Gastroesophageal sphincter (tissue), 4 donors: ENCODE results near the gene STXBP6. TPM values are rescaled to one million over a fixed set of nuclear protein-coding genes. Genes with fewer than 3 reads are reported as not detected.

Source experiments
- ATAC-seq: fragments of 150-250 bp; one replicate; pipeline ENCODE4 v1.9.1; 2016; ENCODE audit warnings: mild to moderate bottlenecking, moderate library complexity
- H3K27ac ChIP-seq, 4 donors: fragments of 200-600 bp; sonication (generic) in 3 of 4; 1 replicate in 3 of 4; 2 replicates in 1 of 4; pipeline ENCODE4 v1.5.1; 2016 to 2019
- H3K27me3 ChIP-seq: fragments of 200-600 bp; sonication (generic); one replicate; pipeline ENCODE4 v1.5.1; 2019
- H3K36me3 ChIP-seq, 2 donors: fragments of 200-600 bp; sonication (generic); one replicate each; pipeline ENCODE4 v1.5.1; 2019; ENCODE audit warnings: control low read depth in 1 of 2
- H3K4me1 ChIP-seq, 3 donors: fragments of 200-600 bp; sonication (generic); 1 replicate in 2 of 3; 2 replicates in 1 of 3; pipeline ENCODE4 v1.5.1; 2016 to 2019; ENCODE audit warnings: control low read depth in 2 of 3
- H3K4me3 ChIP-seq, 2 donors: fragments of 200-600 bp; sonication (generic); one replicate each; pipeline ENCODE4 v1.5.1; 2019; ENCODE audit warnings: mild to moderate bottlenecking in 1 of 2, moderate library complexity in 1 of 2
- H3K9me3 ChIP-seq, 3 donors: fragments of 200-600 bp; sonication (generic); one replicate each; pipeline ENCODE4 v1.5.1; 2017 to 2019; ENCODE audit warnings: control low read depth in 2 of 3
- CTCF ChIP-seq, 4 experiments: fragments of 200-600 bp in 2 of 4; fragments of 450-650 bp in 2 of 4; sonication (generic) in 1 of 4; IDR thresholded peaks; one replicate each; pipeline ENCODE4 v1.5.1; 2017 to 2019; ENCODE audit warnings: antibody characterized with exemption in 4 of 4, mild to moderate bottlenecking in 2 of 4, moderate library complexity in 2 of 4
- EP300 ChIP-seq: sonication (generic); formaldehyde crosslinking; IDR thresholded peaks from one replicate; pipeline ENCODE4 v1.6.1; 2017; ENCODE audit warnings: antibody characterized with exemption, mild to moderate bottlenecking
- POLR2A ChIP-seq, 2 donors: fragments of 450-650 bp; IDR thresholded peaks; one replicate each; pipeline ENCODE4 v1.6.1; 2017; ENCODE audit warnings: antibody characterized with exemption in 2 of 2, mild to moderate bottlenecking in 2 of 2, moderate library complexity in 1 of 2
- POLR2AphosphoS5 ChIP-seq: sonication (generic); formaldehyde crosslinking; IDR thresholded peaks from one replicate; pipeline ENCODE4 v1.6.1; 2017; ENCODE audit warnings: antibody characterized with exemption
- WGBS, 2 donors: methylation state at CpG; one replicate each; pipeline ENCODE4 v1.1.5; 2018; ENCODE audit warnings: low coverage in 1 of 2; 5-methylcytosine and 5-hydroxymethylcytosine counted together
- total RNA-seq, 4 donors: library from RNA; depleted of rRNA; stranded (reverse); fragments of >200 nt; gene quantifications; one replicate each; pipeline ENCODE4 v1.1.0, GENCODE V29; 2016

STXBP6 gene
- total RNA-seq, 4 donors from 2014 or later = 29.3 to 55.7 (median 44.0) TPM

GRCh38 chr14:24876996-24877395 is 173.0 kb downstream of the STXBP6 start:
- H3K27ac ChIP-seq = no peak overlapping the region
- ATAC-seq = no peak
- 78 to 79% methylated on average over 1 of the region's 1 CpG for WGBS, 2 donors
- peaks cover 3 to 44% (median 17%) of the 10 kb centered on the region in 3 donors for H3K4me1 ChIP-seq
- H3K27me3 ChIP-seq = no peaks in the 10 kb centered on the region
- TF ChIP-seq POLR2AphosphoS5 = no peak
- H3K4me3 ChIP-seq = no peak overlapping the region
- H3K9me3 ChIP-seq = no peaks in the 10 kb centered on the region
- no peaks in the 10 kb centered on the region for H3K36me3 ChIP-seq

DNA sequence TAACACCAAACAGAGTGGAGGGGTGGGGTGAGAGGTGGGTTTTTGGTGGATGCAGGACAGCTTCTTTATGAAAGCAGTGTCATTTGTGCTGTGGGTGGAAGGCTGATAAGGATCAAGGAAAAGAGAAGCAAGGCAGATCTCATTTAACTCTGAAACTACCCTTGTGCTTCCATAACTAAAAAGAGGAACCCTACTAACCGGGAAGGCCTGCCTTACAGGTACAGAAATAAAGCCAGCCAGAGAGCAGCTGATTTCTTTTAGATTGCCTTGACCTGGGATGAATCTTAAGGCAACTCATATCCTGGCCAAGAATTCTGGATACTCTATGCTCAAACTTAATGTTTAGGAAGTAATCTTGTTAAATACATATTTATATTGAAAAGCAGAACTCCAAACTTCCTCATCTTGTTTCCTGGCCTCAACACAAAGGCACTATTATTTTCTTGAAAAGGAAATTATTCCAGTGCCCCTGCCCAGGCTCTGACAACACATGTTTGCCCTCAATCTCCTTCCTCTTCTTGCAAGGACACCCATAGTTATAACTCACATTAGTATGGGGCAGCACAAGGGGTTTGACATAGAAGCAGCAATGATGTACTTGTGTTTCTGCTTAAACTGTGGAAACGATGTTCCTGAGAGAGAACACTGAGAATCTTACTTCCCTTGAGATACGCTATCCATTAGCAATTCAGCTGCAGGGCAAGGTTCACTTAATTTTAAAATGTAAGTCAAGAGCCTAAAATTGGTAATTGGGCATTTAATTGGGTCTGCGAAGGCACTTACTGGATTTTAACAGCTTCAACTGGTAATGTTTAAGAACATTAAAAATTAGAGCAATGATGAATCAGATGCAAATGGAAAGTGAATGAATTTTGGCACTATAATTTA is 173.7 kb downstream of the STXBP6 start:
- no peaks in the 10 kb centered on the region for H3K36me3 ChIP-seq
- no peak overlapping the region for H3K27ac ChIP-seq
- 63 to 89% methylated on average over 3 to 4 of the region's 4 CpGs for WGBS, 2 donors
- no peak overlapping the region for H3K4me3 ChIP-seq
- H3K27me3 ChIP-seq = no peaks in the 10 kb centered on the region
- no peak for TF ChIP-seq CTCF (IDR thresholded peaks at IDR 0.05)
- H3K4me1 ChIP-seq = peaks cover 3 to 38% (median 17%) of the 10 kb centered on the region in 3 donors
- no peaks in the 10 kb centered on the region for H3K9me3 ChIP-seq
- ATAC-seq = no peak

DNA sequence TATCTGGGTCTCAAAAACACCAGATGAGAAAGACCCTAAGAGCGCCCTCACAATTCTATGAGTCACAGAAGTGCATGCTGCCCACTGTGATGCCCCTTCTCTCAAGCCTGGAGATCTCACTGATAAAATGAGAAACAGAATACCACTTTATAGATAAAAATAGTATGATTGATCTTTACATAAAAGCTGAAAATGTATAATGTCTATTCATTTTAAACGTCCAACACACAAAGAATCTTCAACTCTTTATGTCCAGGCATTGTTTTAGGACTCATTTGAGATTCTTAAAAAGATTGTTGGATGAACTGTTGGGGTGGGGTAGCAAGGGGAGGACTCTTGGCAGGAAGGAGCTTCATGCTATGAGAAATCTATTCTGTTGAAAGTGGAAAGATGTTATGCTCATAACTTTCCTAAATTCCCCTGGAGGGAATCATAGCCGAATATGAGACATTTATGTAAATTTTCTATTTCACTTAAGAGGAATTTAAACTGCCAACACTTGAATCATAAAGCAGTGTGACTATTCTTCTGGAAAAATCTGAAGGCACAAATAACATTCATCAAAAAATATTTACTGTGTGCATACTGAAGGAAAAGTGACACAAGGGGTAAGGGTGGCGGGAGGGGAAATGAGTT is 174.6 kb downstream of the STXBP6 start:
- Histone ChIP-seq H3K36me3 (no peaks in the 10 kb centered on the region), H3K27me3 (no peaks in the 10 kb centered on the region), H3K4me3 (no peak overlapping the region), H3K9me3 (no peaks in the 10 kb centered on the region), H3K4me1 (peaks cover 0 to 29% (median 8%) of the 10 kb centered on the region in 3 donors), H3K27ac (no peak overlapping the region)
- WGBS, 2 donors = 53 to 74% methylated on average over 3 to 4 of the region's 4 CpGs
- TF ChIP-seq CTCF (IDR thresholded peaks at IDR 0.05) (no peak), POLR2AphosphoS5 (no peak), POLR2A (IDR thresholded peaks at IDR 0.05) (no peak), EP300 (no peak)
- ATAC-seq = no peak

DNA sequence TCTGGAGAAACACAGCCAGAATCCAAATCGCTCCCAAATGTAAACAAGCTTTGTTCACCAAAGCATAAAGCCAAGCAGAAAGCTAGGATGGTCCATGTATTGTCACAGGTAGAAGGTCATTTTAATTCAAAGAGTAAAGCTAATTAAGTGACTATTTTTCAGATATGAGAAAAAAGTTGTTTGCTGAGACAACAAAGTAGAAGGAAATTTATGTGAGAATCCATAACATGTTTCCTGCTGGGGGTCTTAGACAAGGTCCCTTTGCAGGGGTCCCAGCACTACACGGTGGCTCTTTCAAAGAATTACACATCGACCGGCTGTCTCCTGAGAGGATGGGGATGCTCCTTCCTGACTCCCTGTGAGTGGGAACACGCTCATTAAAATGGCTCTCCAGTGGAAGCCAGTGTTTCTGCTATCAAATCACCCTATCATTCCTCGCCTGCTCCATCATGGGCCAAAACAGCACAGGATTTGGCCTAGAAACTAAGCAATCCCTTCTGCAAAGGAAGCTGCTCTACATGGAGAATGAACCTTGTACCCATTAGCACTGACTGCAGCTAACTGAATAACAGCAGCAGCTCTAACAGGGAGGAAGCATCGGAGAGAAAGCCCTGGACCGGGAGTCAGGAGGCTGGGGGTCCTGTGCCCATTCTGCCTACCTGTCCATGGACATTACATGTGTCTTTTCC is 175.3 kb downstream of the STXBP6 start:
- WGBS, 2 donors = 92 to 97% methylated on average over 5 to 8 of the region's 8 CpGs
- no peak for TF ChIP-seq POLR2A (IDR thresholded peaks at IDR 0.05)
- no peak for TF ChIP-seq CTCF (IDR thresholded peaks at IDR 0.05)
- TF ChIP-seq POLR2AphosphoS5 = no peak
- TF ChIP-seq EP300 = no peak
- ATAC-seq = no peak
- no peak overlapping the region for H3K4me3 ChIP-seq
- no peak overlapping the region for H3K27ac ChIP-seq
- H3K9me3 ChIP-seq = no peaks in the 10 kb centered on the region
- H3K36me3 ChIP-seq = no peaks in the 10 kb centered on the region
- peaks cover 0 to 25% (median 5%) of the 10 kb centered on the region in 3 donors for H3K4me1 ChIP-seq
- H3K27me3 ChIP-seq = no peaks in the 10 kb centered on the region

GRCh38 chr14:24873551-24873950 is 176.4 kb downstream of the STXBP6 start:
- H3K4me3 ChIP-seq = no peak overlapping the region
- no peaks in the 10 kb centered on the region for H3K9me3 ChIP-seq
- no peak overlapping the region for H3K27ac ChIP-seq
- H3K27me3 ChIP-seq = no peaks in the 10 kb centered on the region
- no peaks in the 10 kb centered on the region for H3K36me3 ChIP-seq
- TF ChIP-seq EP300 = no peak
- no peak for TF ChIP-seq POLR2AphosphoS5
- TF ChIP-seq POLR2A (IDR thresholded peaks at IDR 0.05) = no peak
- no peak for ATAC-seq
- WGBS, 2 donors = 67 to 70% methylated on average over 5 of the region's 5 CpGs
- H3K4me1 ChIP-seq = peaks cover 0 to 25% (median 5%) of the 10 kb centered on the region in 3 donors
